HEK293 (cell line): Measurements from ENCODE around the gene FTL.
"Not testable (repeated sequence)": the region's sequence is repeated elsewhere in the genome, so short reads cannot be mapped to it uniquely, and the experiment has no call there.

ENCODE experiments used
- CTCF ChIA-PET: fragments of 350-600 bp; formaldehyde crosslinking; extraction: SDS; loops from one replicate; lab custom pipeline; 2021; ENCODE audit warnings: antibody characterized with exemption; lab: Yijun Ruan, JAX
- POLR2A ChIA-PET: fragments of 300-600 bp; formaldehyde crosslinking; extraction: SDS; loops from one replicate; lab custom pipeline; 2020; ENCODE audit warnings: antibody characterized with exemption, inconsistent platforms; lab: Yijun Ruan, JAX
- H3K27ac ChIP-seq: fragments of 200-500 bp; sonication (Bioruptor generic); 2 replicates; pipeline ENCODE4 v1.5.1; 2014; ENCODE audit warnings: low read depth, low read length, control low read depth, inconsistent platforms; ENCODE audit errors: extremely low read depth
- H3K36me3 ChIP-seq, 2 experiments: fragments of 200-500 bp in 1 of 2; sonication (Bioruptor generic) in 1 of 2; 1 replicate in 1 of 2; 2 replicates in 1 of 2; pipeline ENCODE4 v1.5.1; 2014 to 2017; ENCODE audit warnings: inconsistent platforms in 2 of 2, low read length in 2 of 2; ENCODE audit not compliant: control insufficient read depth in 2 of 2, insufficient read depth in 1 of 2
- H3K4me1 ChIP-seq: fragments of 200-500 bp; sonication (Bioruptor generic); 2 replicates; pipeline ENCODE4 v1.5.1; 2014; ENCODE audit warnings: mild to moderate bottlenecking, low read length, inconsistent platforms; ENCODE audit not compliant: control insufficient read depth, insufficient read depth
- H3K4me3 ChIP-seq: 2 replicates; pipeline ENCODE4 v1.5.1; 2011; ENCODE audit warnings: low read depth, mild to moderate bottlenecking, control low read depth, low read length, moderate library complexity
- H3K9me3 ChIP-seq: fragments of 200-500 bp; sonication (Bioruptor generic); 2 replicates; pipeline ENCODE4 v1.5.1; 2014; ENCODE audit warnings: low read depth, low read length, inconsistent platforms; ENCODE audit not compliant: control insufficient read depth, insufficient read depth
- EGR2 ChIP-seq: fragments of 450-650 bp; formaldehyde crosslinking; IDR thresholded peaks from 2 replicates; pipeline ENCODE4 v1.5.1; 2016; ENCODE audit warnings: low read depth, missing biosample characterization, missing genetic modification characterization
- ELK4 ChIP-seq: IDR thresholded peaks from 2 replicates; pipeline ENCODE4 v1.6.1; 2011; ENCODE audit warnings: mild to moderate bottlenecking, low read depth, low read length, borderline replicate concordance
- HOXC10 ChIP-seq: sonication (generic); formaldehyde crosslinking; IDR thresholded peaks from 2 replicates; pipeline ENCODE4 v1.8.1; 2023; ENCODE audit warnings: mild to moderate bottlenecking, missing genetic modification reagents
- SCRT2 ChIP-seq: fragments of 450-650 bp; formaldehyde crosslinking; IDR thresholded peaks from 2 replicates; pipeline ENCODE4 v1.5.1; 2016; ENCODE audit warnings: missing biosample characterization, missing genetic modification characterization
- SP3 ChIP-seq: fragments of 450-650 bp; formaldehyde crosslinking; IDR thresholded peaks from 2 replicates; pipeline ENCODE4 v1.5.1; 2016; ENCODE audit warnings: missing biosample characterization, missing genetic modification characterization
- SP7 ChIP-seq: fragments of 450-650 bp; formaldehyde crosslinking; IDR thresholded peaks from 2 replicates; pipeline ENCODE4 v1.5.1; 2016; ENCODE audit warnings: missing biosample characterization, missing genetic modification characterization
- ZBTB49 ChIP-seq: fragments of 450-650 bp; formaldehyde crosslinking; IDR thresholded peaks from 2 replicates; pipeline ENCODE4 v1.5.1; 2016; ENCODE audit warnings: missing biosample characterization, missing genetic modification characterization, low read depth
- ZFHX2 ChIP-seq: fragments of 450-650 bp; formaldehyde crosslinking; conservative IDR thresholded peaks from 2 replicates; pipeline ENCODE4 v1.5.1; 2016; ENCODE audit warnings: missing biosample characterization, missing genetic modification characterization
- ZNF114 ChIP-seq: fragments of 450-650 bp; formaldehyde crosslinking; IDR thresholded peaks from 2 replicates; pipeline ENCODE4 v1.5.0; 2017; ENCODE audit warnings: missing biosample characterization, missing genetic modification characterization
- ZNF184 ChIP-seq: fragments of 450-650 bp; IDR thresholded peaks from 2 replicates; pipeline ENCODE4 v1.5.1; 2018; ENCODE audit warnings: missing biosample characterization, mild to moderate bottlenecking, missing genetic modification characterization
- ZNF2 ChIP-seq: fragments of 450-650 bp; formaldehyde crosslinking; IDR thresholded peaks from 2 replicates; pipeline ENCODE4 v1.5.1; 2016; ENCODE audit warnings: missing biosample characterization, missing genetic modification characterization
- ZNF211 ChIP-seq: fragments of 450-650 bp; formaldehyde crosslinking; IDR thresholded peaks from 2 replicates; pipeline ENCODE4 v1.5.1; 2016; ENCODE audit warnings: low read depth, missing biosample characterization, missing genetic modification characterization
- ZNF221 ChIP-seq: fragments of 450-650 bp; formaldehyde crosslinking; IDR thresholded peaks from 2 replicates; pipeline ENCODE4 v1.5.1; 2017; ENCODE audit warnings: missing biosample characterization, missing genetic modification characterization, borderline replicate concordance
- ZNF354C ChIP-seq: fragments of 450-650 bp; formaldehyde crosslinking; IDR thresholded peaks from 2 replicates; pipeline ENCODE4 v1.5.1; 2016; ENCODE audit warnings: missing biosample characterization, missing genetic modification characterization, low read depth, borderline replicate concordance
- ZNF433 ChIP-seq: fragments of 450-650 bp; formaldehyde crosslinking; IDR thresholded peaks from 2 replicates; pipeline ENCODE4 v1.5.1; 2016; ENCODE audit warnings: missing biosample characterization, missing genetic modification characterization, low read depth
- ZNF530 ChIP-seq: fragments of 450-650 bp; formaldehyde crosslinking; IDR thresholded peaks from 2 replicates; pipeline ENCODE4 v1.5.1; 2016; ENCODE audit warnings: low read depth, missing biosample characterization, missing genetic modification characterization
- ZNF549 ChIP-seq: fragments of 450-650 bp; IDR thresholded peaks from 2 replicates; pipeline ENCODE4 v1.5.1; 2018; ENCODE audit warnings: missing biosample characterization, missing genetic modification characterization, mild to moderate bottlenecking, inconsistent platforms, moderate library complexity
- ZNF600 ChIP-seq: fragments of 450-650 bp; formaldehyde crosslinking; IDR thresholded peaks from 2 replicates; pipeline ENCODE4 v1.5.1; 2016; ENCODE audit warnings: missing biosample characterization, missing genetic modification characterization
- ZNF639 ChIP-seq: fragments of 450-650 bp; formaldehyde crosslinking; IDR thresholded peaks from 2 replicates; pipeline ENCODE4 v1.5.1; 2016; ENCODE audit warnings: missing biosample characterization, missing genetic modification characterization
- ZNF768 ChIP-seq: fragments of 450-650 bp; formaldehyde crosslinking; IDR thresholded peaks from 2 replicates; pipeline ENCODE4 v1.5.1; 2018; ENCODE audit warnings: missing biosample characterization, mild to moderate bottlenecking, missing genetic modification characterization
- ZNF776 ChIP-seq: fragments of 450-650 bp; formaldehyde crosslinking; IDR thresholded peaks from 2 replicates; pipeline ENCODE4 v1.5.0; 2017; ENCODE audit warnings: missing biosample characterization, missing genetic modification characterization, borderline replicate concordance
- ZNF785 ChIP-seq: fragments of 450-650 bp; formaldehyde crosslinking; IDR thresholded peaks from 2 replicates; pipeline ENCODE4 v1.5.1; 2016; ENCODE audit warnings: missing biosample characterization, missing genetic modification characterization

The FTL gene

GRCh38 chr19:48926909-48927308, 38.2 kb upstream of the FTL start:
- ChIA-PET POLR2A (interaction anchor here (2.0 kb wide), 1 partner anchor 55 kb away, joined by 5 read pairs; the partner anchor contains the start of gene PPP1R15A), CTCF (interaction anchor here (0.9 kb wide), 1 partner anchor 202 kb away, joined by 4 read pairs; no protein-coding TSS in a partner anchor)
- no peak overlapping the region for H3K4me3 ChIP-seq

GRCh38 chr19:48927692-48928091, 37.4 kb upstream of the FTL start:
- not testable (repeated sequence) for H3K27ac ChIP-seq

More at GRCh38 chr19:48926909-48927308, 38.2 kb upstream of the FTL start:
- Histone ChIP-seq H3K4me1 (no peaks in the 10 kb centered on the region), H3K36me3 (peaks cover 3 to 11% of the 10 kb centered on the region in 2 experiments; a peak in 2 of 3 replicates), H3K27ac (no peak overlapping the region), H3K9me3 (no peaks in the 10 kb centered on the region)
- TF ChIP-seq ZNF600: peak; percentile 85
- TF ChIP-seq ZNF530: no peak
- TF ChIP-seq SP7 (tag by site-specific recombination): peak; percentile 18; the same call in 1 of the 2 replicates
- TF ChIP-seq ZFHX2 (tag by site-specific recombination): peak; percentile 46
- TF ChIP-seq EGR2 (tag by site-specific recombination): 0 out of 2 replicates have a peak, but pooled peaks have one; percentile 11

GRCh38 chr19:48928164-48929025, 36.7 kb upstream of the FTL start:
- ChIA-PET CTCF (interaction anchor here (0.7 kb wide), 1 partner anchor 102 kb away, joined by 4 read pairs; no protein-coding TSS in a partner anchor), POLR2A (interaction anchor here (0.6 kb wide), 2 partner anchors 13 to 32 kb away, joined by 3 read pairs; no protein-coding TSS in a partner anchor)
- H3K9me3 ChIP-seq: no peaks in the 10 kb centered on the region
- no peak overlapping the region for H3K27ac ChIP-seq
- H3K36me3 ChIP-seq: peaks cover 0 to 3% of the 10 kb centered on the region in 2 experiments; a peak in 1 of 3 replicates
- H3K4me1 ChIP-seq: peaks cover 3% of the 10 kb centered on the region; the same call in 1 of the 2 replicates
- no peak overlapping the region for H3K4me3 ChIP-seq
- TF ChIP-seq ZNF2 (tag by site-specific recombination): no peak
- TF ChIP-seq ZNF433 (tag by site-specific recombination): no peak
- TF ChIP-seq ZNF776 (tag by site-specific recombination): no peak
- no peak for TF ChIP-seq ZNF184 (tag by site-specific recombination)
- TF ChIP-seq SP3 (tag by site-specific recombination): no peak
- no peak for TF ChIP-seq ELK4
- no peak for TF ChIP-seq ZNF768
- no peak for TF ChIP-seq ZBTB49 (tag by site-specific recombination)
- TF ChIP-seq ZNF221 (tag by site-specific recombination): no peak
- no peak for TF ChIP-seq ZNF114 (tag by site-specific recombination)
- TF ChIP-seq ZNF785 (tag by site-specific recombination): no peak
- no peak for TF ChIP-seq ZNF354C (tag by site-specific recombination)
- TF ChIP-seq ZNF639 (tag by site-specific recombination): no peak
- no peak for TF ChIP-seq ZNF549 (tag by site-specific recombination)
- TF ChIP-seq ZNF211 (tag by site-specific recombination): no peak
- TF ChIP-seq SCRT2: no peak
- no peak for TF ChIP-seq HOXC10 (CRISPR knock-in tag)

More at GRCh38 chr19:48927692-48928091, 37.4 kb upstream of the FTL start:
- H3K4me1 ChIP-seq, H3K36me3 ChIP-seq, H3K9me3 ChIP-seq, H3K4me3 ChIP-seq: not testable (repeated sequence)
- ChIA-PET POLR2A (interaction anchor here (0.6 kb wide), 2 partner anchors 13 to 31 kb away, joined by 3 read pairs; no protein-coding TSS in a partner anchor), CTCF (interaction anchor here (0.7 kb wide), 1 partner anchor 101 kb away, joined by 4 read pairs; no protein-coding TSS in a partner anchor)
